SJCRH30 (cell line): ENCODE results near the gene TLE5. TPM values are rescaled to one million over a fixed set of nuclear protein-coding genes. Genes with fewer than 3 reads are reported as not detected.
A peak's percentile ranks its signal among the peaks of the same experiment; 100 is the strongest.
"Not testable (repeated sequence)": the region's sequence is repeated elsewhere in the genome, so short reads cannot be mapped to it uniquely, and the experiment has no call there.

Source experiments
- DNase-seq, 2 experiments: peaks; one replicate each; pipeline ENCODE4 v3.0.0-alpha.2; 2015 to 2020
- H3K27ac ChIP-seq: fragments of 250-450 bp; sonication (Bioruptor Pico); 2 replicates; pipeline ENCODE4 v1.5.1; 2020; ENCODE audit warnings: mild to moderate bottlenecking, moderate library complexity
- H3K27me3 ChIP-seq: fragments of 250-450 bp; sonication (Bioruptor Pico); 2 replicates; pipeline ENCODE4 v1.5.1; 2020; ENCODE audit warnings: mild to moderate bottlenecking, moderate library complexity
- H3K36me3 ChIP-seq: fragments of 250-450 bp; sonication (Bioruptor Pico); 2 replicates; pipeline ENCODE4 v1.5.1; 2020; ENCODE audit warnings: mild to moderate bottlenecking, moderate library complexity
- H3K4me1 ChIP-seq: fragments of 250-450 bp; sonication (Bioruptor Pico); 2 replicates; pipeline ENCODE4 v1.5.1; 2020; ENCODE audit warnings: mild to moderate bottlenecking, moderate library complexity
- H3K4me3 ChIP-seq: fragments of 250-450 bp; sonication (Bioruptor Pico); 2 replicates; pipeline ENCODE4 v1.5.1; 2020; ENCODE audit warnings: mild to moderate bottlenecking, moderate library complexity
- H3K9me3 ChIP-seq: fragments of 250-450 bp; sonication (Bioruptor Pico); replicated peaks from 2 replicates; pipeline ENCODE4 v1.5.1; 2020; ENCODE audit warnings: mild to moderate bottlenecking, moderate library complexity
- total RNA-seq: library from RNA; depleted of rRNA; stranded (reverse); fragments of >200 nt; shearing (Covaris generic); gene quantifications from 2 replicates; pipeline ENCODE4 v1.2.3, GENCODE V29; 2014

TLE5 gene
- total RNA-seq, 1 experiment from 2014 or later, result 313 TPM

DNA sequence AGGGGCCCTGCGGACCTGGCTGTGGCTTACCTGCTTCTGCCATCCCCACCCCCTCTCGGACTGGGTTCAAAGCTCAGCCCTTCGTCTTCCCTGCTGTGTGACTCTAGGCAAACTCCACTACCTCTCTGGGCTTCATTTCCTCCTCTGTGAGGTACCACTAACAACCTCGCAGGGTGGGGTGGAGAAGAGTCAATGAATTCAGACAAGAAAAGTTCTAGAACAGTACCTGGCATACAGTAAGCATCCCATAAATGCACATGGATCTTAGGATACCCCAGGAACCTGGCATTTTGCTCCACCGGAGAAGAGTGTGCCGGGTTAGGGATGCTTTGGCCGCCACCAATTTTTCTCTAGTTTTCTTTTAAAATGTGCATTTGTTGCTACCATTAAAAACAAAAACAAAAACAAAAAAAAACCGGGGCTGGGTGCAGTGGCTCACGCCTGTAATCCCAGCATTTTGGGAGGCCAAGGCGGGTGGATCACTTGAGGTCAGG lies 3.4 kb downstream of the TLE5 start:
- H3K4me1 ChIP-seq, result no peaks in the 10 kb centered on the region; the same call in 1 of the 2 replicates
- H3K9me3 ChIP-seq, result no peaks in the 10 kb centered on the region
- DNase-seq, result no peak
- H3K27ac ChIP-seq, result no peak overlapping the region
- peaks cover 49% of the 10 kb centered on the region for H3K36me3 ChIP-seq
- no peak overlapping the region for H3K4me3 ChIP-seq
- H3K27me3 ChIP-seq, result no peaks in the 10 kb centered on the region

DNA sequence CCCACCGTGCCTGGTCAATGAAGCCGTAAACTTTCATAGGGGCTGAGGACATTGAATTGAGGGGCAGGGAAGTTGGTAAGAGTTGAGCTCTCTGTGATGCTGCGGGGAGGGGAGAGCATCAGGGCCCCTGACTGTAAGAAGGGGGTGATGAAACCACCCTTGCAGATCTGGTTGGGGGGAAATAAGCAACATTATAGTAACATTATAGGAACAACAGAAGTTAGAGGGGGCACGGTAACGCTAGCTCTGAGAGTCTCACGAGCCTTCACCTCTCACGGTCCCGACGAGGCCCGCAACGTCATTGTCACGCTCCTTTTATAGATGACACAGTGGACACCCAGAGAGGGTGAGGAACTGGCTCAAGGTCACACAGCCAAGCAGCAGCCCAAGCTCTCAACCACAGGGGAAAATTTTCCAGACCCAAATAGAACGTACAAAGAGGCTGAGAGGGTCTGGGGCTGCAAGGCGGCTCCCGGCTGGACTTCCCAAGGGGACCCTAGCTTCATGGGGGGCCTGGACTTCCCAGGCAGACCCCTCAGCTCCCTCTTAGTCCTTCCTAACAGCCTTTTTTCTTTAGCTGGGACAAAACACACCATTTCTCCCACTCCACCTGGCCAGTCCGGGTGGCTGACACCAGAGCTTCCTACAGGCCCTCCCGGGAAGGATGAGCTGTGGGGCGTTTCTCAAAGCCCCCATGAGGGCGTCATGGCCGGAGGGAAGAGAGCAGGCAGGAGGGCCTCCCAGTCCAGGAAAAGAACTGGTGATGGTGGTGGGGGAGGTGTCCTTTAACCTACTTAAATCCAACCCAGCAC lies 4.1 kb downstream of the TLE5 start:
- DNase-seq, result no peak
- peaks cover 51% of the 10 kb centered on the region for H3K36me3 ChIP-seq
- no peak overlapping the region for H3K4me3 ChIP-seq

DNA sequence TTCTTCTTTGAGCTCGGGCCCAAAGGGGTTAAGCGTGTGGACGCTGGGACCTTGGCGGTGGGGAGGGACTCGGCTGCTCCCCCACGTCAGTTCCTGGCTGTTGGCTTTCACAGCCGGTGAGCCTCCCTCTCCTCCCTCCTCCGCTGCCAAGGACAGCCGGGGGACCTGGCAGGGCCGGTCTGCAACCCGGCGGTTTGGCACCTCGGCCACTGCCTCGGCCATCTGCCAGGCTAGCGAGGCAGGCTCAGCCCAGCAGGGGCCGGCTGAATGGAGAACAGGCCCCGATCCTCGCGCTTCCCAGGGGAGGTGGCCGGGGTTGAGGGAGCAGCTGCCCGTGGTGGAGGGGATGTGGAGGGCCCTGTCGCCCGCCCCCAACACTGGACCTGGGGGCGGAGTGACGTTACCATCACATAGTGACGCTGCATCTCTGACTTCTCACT lies 5.0 kb downstream of the TLE5 start:
- Histone ChIP-seq H3K36me3 (peaks cover 55% of the 10 kb centered on the region), H3K4me1 (no peaks in the 10 kb centered on the region; the same call in 1 of the 2 replicates), H3K4me3 (no peak overlapping the region)

More for the DNA sequence above, 4.1 kb downstream of the TLE5 start:
- no peak overlapping the region for H3K27ac ChIP-seq
- no peaks in the 10 kb centered on the region; the same call in 1 of the 2 replicates for H3K4me1 ChIP-seq
- no peaks in the 10 kb centered on the region for H3K27me3 ChIP-seq
- H3K9me3 ChIP-seq, result no peaks in the 10 kb centered on the region

DNA sequence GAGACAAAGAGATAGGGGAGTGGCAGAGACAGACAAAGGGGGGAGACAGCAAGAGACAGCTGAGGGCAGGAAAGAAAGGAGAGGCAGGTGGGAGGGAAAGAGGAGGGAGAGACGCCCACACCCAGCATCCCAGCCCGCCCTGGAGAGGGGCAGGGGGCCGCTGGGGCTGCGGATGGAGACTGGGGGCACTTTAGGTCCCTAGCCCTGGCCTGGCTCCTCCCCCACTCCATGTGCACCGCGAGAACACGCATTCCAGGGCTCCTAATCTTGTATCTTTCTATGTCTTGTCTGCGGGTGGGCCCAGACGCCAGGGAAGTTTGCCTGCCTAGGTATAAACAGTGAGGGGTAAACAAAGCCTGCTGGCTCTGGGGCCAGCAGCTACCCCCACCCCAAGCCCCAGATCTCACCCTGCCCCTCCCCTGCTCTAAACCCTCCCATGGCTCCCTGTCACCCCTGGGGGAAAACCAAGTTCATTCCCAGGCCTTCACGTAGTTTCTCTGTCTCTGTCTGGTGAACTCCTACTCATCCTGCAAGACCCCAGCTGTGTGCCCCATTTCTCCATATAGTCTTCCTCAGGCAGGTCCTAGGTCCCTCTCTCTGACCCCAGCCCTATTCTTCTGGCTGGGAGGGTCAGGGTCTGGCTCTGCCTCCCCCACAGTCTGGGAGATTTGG lies 5.7 kb downstream of the TLE5 start:
- peaks cover 55% of the 10 kb centered on the region for H3K36me3 ChIP-seq

More for the DNA sequence above, 5.0 kb downstream of the TLE5 start:
- DNase-seq, result peak in 1 of 2 experiments; percentile 41
- Histone ChIP-seq H3K9me3 (no peaks in the 10 kb centered on the region), H3K27ac (no peak overlapping the region), H3K27me3 (no peaks in the 10 kb centered on the region)

DNA sequence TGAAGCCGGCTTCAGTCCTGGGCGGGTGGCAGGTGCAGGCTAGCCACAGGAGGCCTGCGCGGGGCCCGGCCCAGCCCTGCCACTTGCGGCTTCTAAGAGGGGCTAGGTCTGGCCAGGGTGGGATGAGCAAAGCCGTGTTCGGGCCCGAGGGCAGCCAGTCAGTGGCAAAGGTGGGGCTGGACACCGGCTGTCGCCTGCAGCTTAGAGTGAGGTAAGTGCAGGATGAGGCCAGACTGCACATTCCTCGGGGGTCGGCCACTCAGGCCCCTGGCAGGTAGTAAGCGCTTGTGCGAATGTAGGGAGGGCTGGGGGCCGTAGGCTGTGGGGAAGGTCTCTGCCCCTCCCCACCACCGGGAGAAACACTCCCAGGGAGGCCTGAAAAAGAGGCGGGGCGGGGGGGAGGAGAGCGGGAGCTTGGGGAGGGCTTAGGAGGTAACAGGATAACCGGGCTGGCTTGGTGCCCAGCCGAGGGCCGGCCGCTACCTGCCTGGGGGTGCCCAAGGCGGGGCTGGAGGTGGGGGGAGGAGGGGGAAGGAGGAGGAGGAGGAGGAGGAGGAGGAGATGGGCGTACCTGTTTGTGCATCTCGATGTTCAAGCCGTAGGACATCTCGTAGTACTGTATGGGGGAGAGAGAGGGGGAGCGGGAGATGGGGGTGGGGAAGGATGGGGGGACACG lies 6.4 kb downstream of the TLE5 start:
- DNase-seq, result peak; percentile 55 to 62
- H3K9me3 ChIP-seq, result no peaks in the 10 kb centered on the region
- H3K4me1 ChIP-seq, result no peaks in the 10 kb centered on the region; the same call in 1 of the 2 replicates
- H3K4me3 ChIP-seq, result no peak overlapping the region
- no peaks in the 10 kb centered on the region for H3K27me3 ChIP-seq
- H3K36me3 ChIP-seq, result peaks cover 55% of the 10 kb centered on the region
- no peak overlapping the region for H3K27ac ChIP-seq

More for the DNA sequence above, 5.7 kb downstream of the TLE5 start:
- H3K27me3 ChIP-seq, result no peaks in the 10 kb centered on the region
- H3K27ac ChIP-seq, result no peak overlapping the region
- H3K9me3 ChIP-seq, result no peaks in the 10 kb centered on the region
- peak; percentile 42 to 48 for DNase-seq
- no peaks in the 10 kb centered on the region; the same call in 1 of the 2 replicates for H3K4me1 ChIP-seq
- H3K4me3 ChIP-seq, result no peak overlapping the region

DNA sequence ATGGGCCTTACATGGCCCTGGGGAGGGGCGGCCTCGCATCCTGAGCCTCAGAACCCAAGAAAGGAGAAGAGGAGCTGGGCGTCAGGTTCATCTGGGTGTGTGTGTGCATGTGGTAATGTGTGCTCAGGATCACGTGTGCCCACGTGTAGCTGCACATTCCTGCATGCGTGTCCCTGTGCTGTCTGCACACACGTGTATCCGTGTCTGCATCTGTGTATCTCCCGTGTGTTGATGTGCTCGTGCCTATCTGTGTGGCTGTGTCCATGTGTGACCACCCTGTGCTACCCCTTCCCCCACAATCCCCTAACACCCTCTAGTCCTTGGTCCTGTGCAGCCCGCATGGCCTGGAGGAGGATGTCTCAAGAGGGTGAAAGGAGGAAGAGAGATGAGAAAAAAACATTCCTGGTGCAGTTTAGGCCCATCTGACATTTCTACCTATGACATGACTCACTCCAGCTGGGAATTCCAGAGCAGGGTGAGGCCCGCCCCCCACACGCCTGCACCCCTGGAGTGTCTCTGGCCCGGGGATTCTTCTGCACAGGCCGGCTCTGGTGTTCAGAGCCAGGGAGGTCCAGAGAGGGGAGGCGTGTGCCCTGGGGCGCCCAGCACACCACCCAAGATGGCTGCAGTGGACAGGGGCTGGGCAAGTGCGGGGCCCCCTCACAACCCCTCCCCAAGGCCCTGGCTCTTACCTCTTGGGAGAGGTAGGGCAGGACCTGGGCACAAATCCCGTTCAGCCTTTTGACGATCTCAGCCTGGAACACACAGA lies 7.1 kb downstream of the TLE5 start:
- no peak for DNase-seq
- Histone ChIP-seq H3K36me3 (peaks cover 52% of the 10 kb centered on the region), H3K4me1 (no peaks in the 10 kb centered on the region; the same call in 1 of the 2 replicates), H3K9me3 (no peaks in the 10 kb centered on the region), H3K27ac (no peak overlapping the region), H3K27me3 (no peaks in the 10 kb centered on the region), H3K4me3 (no peak overlapping the region)

DNA sequence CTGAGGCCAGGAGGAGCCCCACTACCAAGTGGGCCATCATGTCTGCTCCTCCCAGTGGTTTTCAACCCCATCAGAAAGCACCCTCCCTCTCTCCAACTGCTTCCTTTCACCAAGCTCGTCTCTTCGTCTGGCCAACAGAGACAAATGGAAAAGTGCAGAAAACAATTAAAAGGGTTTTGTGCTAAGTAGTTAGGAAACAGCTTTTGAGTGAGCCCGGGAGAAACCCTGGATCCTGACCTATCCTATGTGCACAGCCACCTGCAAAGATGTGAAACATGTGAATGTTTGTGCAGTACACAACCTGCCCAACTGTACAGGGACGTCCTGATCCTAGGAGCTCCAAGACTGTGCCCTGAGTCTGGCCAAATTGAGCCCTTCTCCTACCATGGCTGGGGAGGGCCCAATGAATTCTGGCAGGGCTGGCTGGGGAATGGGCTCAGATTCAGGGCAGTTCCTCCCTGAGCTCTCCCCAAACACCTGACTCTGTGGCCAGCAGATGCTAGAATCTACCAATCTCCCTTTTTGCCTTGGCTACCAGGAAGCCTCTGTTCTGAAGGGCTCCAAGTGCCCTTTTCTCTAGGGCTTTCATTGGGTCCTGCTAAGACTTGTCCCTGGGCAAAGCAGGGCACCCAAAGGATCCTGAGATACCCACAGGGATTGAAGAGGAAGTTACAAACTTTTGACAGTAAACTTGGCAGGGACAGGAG lies 7.9 kb downstream of the TLE5 start:
- no peak for DNase-seq
- H3K9me3 ChIP-seq, result no peaks in the 10 kb centered on the region
- H3K4me1 ChIP-seq, result no peaks in the 10 kb centered on the region; the same call in 1 of the 2 replicates
- H3K27ac ChIP-seq, result no peak overlapping the region
- peaks cover 46% of the 10 kb centered on the region for H3K36me3 ChIP-seq
- H3K4me3 ChIP-seq, result no peak overlapping the region
- no peaks in the 10 kb centered on the region for H3K27me3 ChIP-seq

DNA sequence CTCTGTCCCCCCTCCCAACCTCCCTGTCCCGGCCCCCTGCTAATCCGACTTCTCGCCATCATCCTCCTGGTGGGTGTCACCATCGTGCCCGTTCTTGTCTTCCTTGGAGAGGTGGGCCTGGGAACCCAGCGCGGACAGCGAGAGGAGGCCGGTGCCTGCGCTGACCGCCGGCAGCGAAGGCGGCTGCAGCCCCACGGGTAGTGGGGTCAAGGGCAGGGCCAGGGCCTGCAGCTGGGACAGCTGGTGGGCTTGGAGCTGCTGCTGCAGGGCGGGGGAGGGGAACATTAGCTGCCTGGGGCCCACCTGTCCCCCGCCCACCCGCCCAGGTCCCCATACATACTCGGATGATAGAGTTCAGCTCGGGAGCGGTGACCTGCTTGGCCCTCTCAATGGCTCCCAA lies 8.5 kb downstream of the TLE5 start:
- Histone ChIP-seq H3K27me3 (no peaks in the 10 kb centered on the region), H3K4me3 (no peak overlapping the region), H3K27ac (no peak overlapping the region)

DNA sequence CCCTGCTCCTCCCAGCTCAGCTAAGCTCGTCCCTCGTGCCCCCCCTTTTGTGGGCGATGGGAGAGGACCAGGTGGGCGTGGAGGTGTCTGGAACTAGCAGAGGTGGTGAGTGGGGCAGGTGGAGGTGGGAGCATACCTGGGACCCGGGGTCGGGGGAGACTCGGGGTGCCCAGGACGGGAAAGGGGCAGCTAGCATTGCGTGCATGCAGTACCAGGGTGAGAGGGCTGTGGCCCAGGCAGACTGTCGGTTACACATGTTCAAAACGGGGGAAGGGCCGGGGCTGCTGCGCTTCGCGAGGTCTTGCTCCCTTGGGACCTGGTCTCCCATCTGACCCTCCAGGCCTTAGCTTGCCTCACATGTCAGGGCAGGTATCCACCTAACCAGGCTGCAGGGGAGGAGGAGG lies 9.1 kb downstream of the TLE5 start:
- H3K27me3 ChIP-seq, result no peaks in the 10 kb centered on the region
- H3K9me3 ChIP-seq, result no peaks in the 10 kb centered on the region
- no peak overlapping the region for H3K4me3 ChIP-seq
- no peak overlapping the region for H3K27ac ChIP-seq
- H3K4me1 ChIP-seq, result no peaks in the 10 kb centered on the region; the same call in 1 of the 2 replicates
- H3K36me3 ChIP-seq, result peaks cover 37% of the 10 kb centered on the region
- no peak for DNase-seq

More for the DNA sequence above, 8.5 kb downstream of the TLE5 start:
- no peak for DNase-seq
- no peaks in the 10 kb centered on the region; the same call in 1 of the 2 replicates for H3K4me1 ChIP-seq
- H3K9me3 ChIP-seq, result no peaks in the 10 kb centered on the region
- H3K36me3 ChIP-seq, result peaks cover 41% of the 10 kb centered on the region

DNA sequence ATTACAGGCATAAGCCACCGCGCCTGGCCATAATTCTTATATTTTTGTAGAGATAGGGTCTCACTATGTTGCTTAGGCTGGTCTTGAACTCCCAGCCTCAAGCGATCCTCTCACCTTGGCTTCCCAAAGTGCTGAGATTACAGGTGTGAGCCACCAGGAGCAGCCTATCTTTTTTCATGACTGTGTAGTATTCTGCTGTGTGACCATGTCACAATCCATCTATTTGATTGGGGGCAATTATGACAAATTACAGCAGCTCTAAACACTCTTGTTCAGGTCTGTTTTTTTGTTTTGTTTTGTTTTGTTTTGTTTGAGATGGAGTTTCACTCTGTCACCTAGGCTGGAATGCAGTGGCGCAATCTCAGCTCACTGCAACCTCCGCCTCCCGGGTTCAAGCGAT lies 12.3 kb downstream of the TLE5 start:
- not testable (repeated sequence) for DNase-seq, H3K9me3 ChIP-seq, H3K27ac ChIP-seq, H3K4me3 ChIP-seq, H3K4me1 ChIP-seq
- peaks cover 16% of the 10 kb centered on the region for H3K27me3 ChIP-seq
- H3K36me3 ChIP-seq, result peaks cover 17% of the 10 kb centered on the region

DNA sequence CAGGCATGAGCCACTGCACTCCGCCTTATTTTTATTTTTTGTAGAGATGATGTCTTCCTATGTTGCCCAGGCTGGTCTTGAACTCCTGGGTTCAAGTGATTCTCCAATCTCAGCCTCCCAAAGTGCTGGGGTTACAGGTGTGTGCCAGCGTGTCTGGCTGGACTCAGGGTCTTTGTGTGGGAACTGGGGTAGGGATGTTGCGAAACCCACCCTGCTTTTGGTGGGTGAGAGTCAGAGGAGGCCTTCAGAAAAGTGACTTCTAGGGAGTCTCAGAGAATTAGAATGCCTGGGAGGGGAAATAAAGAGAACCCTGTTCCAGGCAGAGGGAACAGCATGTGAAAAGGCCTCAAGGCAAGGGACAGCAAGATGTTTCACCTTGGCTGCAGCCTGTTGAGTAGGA lies 13.2 kb downstream of the TLE5 start:
- H3K9me3 ChIP-seq, result no peaks in the 10 kb centered on the region

DNA sequence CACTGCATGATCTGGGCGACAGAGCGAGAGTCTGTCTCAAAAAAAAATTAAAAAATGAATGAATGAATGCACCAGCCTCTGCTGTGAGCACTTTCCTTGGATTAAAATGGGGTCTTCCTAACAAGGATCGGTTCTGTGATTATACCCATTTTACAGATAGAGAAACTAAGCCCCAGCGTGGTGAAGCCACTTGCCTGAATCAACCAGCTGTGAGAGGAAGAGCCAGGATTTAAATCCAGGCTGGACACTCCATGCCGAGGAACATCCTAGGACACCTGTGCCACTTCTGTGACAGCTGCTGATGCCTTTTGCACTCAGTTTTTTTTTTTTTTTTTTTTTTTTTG lies 14.1 kb downstream of the TLE5 start:
- peaks cover 22% of the 10 kb centered on the region for H3K27me3 ChIP-seq
- peaks cover 6% of the 10 kb centered on the region; the same call in 1 of the 2 replicates for H3K4me1 ChIP-seq
- no peak overlapping the region for H3K4me3 ChIP-seq
- no peak overlapping the region for H3K27ac ChIP-seq
- no peaks in the 10 kb centered on the region for H3K9me3 ChIP-seq
- peak in 1 of 2 experiments; percentile 50 for DNase-seq
- H3K36me3 ChIP-seq, result peaks cover 4% of the 10 kb centered on the region; the same call in 1 of the 2 replicates

More for the DNA sequence above, 13.2 kb downstream of the TLE5 start:
- peaks cover 6% of the 10 kb centered on the region; the same call in 1 of the 2 replicates for H3K4me1 ChIP-seq
- H3K4me3 ChIP-seq, result no peak overlapping the region
- H3K36me3 ChIP-seq, result peaks cover 7% of the 10 kb centered on the region
- peaks cover 22% of the 10 kb centered on the region for H3K27me3 ChIP-seq
- no peak overlapping the region for H3K27ac ChIP-seq
- DNase-seq, result no peak

DNA sequence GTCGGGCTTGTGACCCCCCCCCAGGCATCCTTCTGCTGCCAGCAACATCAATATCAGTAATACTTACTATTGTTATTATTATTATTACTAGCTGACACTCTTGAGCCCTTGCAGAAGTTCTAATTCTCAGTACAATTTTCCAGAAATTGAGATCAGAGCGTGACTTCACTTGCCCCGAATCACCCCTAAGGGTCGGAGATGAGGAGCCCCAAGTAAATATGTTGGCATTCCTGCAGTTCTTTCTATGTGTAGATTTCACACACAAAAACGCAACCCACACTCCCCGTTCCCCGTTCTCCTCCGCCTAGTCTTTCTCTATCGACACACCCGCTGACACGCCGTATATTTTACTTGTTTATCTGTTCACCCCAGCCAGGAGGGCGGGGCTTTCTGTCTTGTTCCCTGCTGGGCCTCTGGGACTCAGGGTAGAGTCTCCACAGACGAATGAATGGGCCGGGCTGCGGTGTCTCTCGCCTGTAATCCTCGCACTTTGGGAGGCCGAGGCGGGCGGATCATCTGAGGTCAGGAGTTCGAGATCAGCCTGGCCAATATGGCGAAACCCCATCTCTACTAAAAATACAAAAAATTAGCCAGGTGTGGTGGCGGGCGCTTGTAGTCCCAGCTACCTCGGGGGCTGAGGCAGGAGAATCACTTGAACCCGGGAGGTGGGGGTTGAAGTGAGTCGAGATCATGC lies 14.7 kb downstream of the TLE5 start:
- Histone ChIP-seq H3K4me1 (peaks cover 6% of the 10 kb centered on the region; the same call in 1 of the 2 replicates), H3K36me3 (0 out of 2 replicates have a peak, but pooled peaks cover 1% of the 10 kb centered on the region), H3K9me3 (no peaks in the 10 kb centered on the region), H3K27me3 (peaks cover 26% of the 10 kb centered on the region), H3K4me3 (peak overlapping the region; percentile 21), H3K27ac (no peak overlapping the region)
- peak; percentile 78 to 80 for DNase-seq
